Fibroblast of the aortic adventitia (primary cell): ENCODE measurements around the gene PLA2G4E. TPM values are rescaled to one million over a fixed set of nuclear protein-coding genes. Genes with fewer than 3 reads are reported as not detected.

Experiments used
- DNase-seq: peaks from one replicate; pipeline ENCODE4 v3.0.0-alpha.2; 2010; ENCODE audit warnings: low read depth
- H3K4me3 ChIP-seq: 2 replicates; pipeline ENCODE4 v1.5.1; 2011; ENCODE audit warnings: low read depth, mild to moderate bottlenecking, control low read depth, low read length, moderate library complexity
- total RNA-seq: library from RNA; depleted of rRNA; stranded (reverse); fragments of >200 nt; gene quantifications from 2 replicates; pipeline ENCODE4 v1.2.3, GENCODE V29; 2012; ENCODE audit warnings: low replicate concordance
- TF ChIP-seq, protein P1 (sequence below): IDR thresholded peaks from 2 replicates; pipeline ENCODE4 v1.5.1; 2011; ENCODE audit warnings: mild to moderate bottlenecking, low read length, control low read depth, inconsistent platforms; ENCODE audit not compliant: insufficient read depth

Gene PLA2G4E
- total RNA-seq, 1 donor: not detected

DNA sequence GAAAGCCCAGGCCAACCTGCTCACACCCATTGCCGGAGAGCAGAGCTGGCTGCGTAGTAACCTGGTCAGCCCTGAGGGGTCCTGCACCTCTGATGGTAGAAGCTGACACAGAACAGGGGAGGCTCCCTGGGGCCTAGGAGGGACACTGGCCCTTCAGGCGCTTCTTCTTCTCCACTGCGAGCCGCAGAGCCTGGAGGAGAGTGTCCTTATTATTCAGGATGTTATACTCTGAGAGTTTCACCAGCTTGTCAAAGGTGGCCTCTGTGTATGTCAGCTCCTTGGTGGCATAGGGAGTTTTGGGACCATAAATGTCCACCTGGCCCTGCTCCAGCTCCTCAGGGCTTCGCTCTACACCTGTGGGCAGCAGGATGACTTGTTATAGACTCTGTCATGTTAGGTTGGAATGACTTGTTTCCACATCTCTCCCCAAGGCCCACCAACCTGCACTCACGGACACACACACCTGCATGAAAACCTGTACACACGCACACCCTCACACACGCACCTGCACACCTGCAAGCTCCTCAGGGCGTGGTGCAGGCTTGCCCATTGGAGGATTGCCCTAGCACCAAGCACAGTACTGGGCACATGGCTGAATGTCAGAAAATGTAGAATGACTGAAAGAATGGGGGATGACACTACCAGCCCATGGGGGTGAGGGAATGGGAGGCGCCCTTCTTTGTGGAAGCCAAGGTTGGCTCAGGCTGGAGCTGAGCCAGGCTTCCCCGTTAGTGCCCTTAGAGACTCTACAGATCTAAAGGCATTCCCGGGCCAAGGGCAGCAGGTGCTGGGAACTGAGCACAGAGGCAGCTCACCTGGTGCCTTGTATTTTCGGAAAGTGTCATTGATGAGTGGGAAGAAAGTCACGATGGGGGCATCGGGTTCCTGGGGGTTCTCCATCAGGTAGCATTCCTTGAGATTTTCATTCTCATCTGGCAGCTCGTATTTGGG lies 36.9 kb downstream of the PLA2G4E start:
- no peak overlapping the region for H3K4me3 ChIP-seq
- TF ChIP-seq, protein P1, sequence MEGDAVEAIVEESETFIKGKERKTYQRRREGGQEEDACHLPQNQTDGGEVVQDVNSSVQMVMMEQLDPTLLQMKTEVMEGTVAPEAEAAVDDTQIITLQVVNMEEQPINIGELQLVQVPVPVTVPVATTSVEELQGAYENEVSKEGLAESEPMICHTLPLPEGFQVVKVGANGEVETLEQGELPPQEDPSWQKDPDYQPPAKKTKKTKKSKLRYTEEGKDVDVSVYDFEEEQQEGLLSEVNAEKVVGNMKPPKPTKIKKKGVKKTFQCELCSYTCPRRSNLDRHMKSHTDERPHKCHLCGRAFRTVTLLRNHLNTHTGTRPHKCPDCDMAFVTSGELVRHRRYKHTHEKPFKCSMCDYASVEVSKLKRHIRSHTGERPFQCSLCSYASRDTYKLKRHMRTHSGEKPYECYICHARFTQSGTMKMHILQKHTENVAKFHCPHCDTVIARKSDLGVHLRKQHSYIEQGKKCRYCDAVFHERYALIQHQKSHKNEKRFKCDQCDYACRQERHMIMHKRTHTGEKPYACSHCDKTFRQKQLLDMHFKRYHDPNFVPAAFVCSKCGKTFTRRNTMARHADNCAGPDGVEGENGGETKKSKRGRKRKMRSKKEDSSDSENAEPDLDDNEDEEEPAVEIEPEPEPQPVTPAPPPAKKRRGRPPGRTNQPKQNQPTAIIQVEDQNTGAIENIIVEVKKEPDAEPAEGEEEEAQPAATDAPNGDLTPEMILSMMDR: no peak
- no peak for DNase-seq

DNA sequence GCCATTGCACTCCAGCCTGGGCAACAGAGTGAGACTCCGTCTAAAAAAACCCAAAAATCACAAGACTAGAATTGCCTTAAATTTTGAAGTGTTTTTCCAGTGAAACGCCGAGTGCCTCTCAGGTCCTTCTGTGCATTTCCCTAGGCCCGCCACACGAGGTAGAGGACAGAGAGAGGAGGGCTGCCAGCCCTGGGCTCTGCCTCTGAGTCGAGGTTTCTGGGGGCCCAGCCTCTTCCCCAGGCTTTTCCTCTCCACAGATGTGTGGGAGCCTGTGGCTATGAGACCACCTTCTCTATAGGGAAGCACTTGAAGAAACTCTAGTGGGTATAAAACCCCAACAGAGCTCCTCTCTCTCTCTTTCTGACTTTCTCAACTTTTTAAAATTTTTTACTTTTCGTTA lies 37.6 kb downstream of the PLA2G4E start:
- DNase-seq: no peak
- TF ChIP-seq, protein P1: no peak
- H3K4me3 ChIP-seq: no peak overlapping the region

DNA sequence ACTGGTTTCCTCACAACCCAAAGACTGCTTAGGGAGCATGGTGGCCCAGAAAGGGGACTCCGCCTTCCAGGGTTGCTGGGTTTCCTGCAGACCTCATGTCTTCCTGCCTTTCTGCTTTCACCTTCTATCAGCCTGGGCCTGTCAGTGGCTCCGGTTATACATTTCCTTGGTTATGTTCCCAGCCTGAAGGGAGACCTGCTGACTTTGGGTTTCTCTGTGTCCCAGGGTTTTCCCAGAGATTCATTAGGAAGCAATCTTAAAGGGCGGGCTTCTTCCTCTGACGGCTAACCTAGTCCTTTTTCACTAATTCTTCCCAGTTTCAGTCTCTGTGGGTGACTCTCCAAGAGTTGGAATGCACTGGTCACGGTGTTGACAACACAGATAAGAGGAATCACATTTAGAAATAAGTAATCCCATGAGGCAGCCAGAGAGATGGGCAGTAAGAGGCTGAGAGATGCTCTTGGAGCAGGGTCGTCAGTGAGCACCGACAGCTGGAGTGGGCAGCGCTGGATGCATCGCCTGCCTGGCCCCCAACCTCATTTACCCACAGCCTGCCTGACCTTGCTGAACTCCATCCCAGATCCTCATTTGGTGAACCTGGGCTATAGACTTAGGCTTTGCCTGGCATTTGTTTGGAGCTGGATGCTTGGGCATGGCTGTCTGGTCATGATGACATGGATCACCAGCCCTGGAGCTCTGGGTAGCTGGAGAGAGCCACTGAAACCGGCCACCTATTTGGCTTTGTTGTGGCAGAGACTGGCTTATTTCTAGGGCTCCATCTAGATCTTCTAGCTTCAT lies 38.5 kb downstream of the PLA2G4E start:
- DNase-seq: peak; percentile 34
- H3K4me3 ChIP-seq: no peak overlapping the region
- TF ChIP-seq, protein P1: no peak

DNA sequence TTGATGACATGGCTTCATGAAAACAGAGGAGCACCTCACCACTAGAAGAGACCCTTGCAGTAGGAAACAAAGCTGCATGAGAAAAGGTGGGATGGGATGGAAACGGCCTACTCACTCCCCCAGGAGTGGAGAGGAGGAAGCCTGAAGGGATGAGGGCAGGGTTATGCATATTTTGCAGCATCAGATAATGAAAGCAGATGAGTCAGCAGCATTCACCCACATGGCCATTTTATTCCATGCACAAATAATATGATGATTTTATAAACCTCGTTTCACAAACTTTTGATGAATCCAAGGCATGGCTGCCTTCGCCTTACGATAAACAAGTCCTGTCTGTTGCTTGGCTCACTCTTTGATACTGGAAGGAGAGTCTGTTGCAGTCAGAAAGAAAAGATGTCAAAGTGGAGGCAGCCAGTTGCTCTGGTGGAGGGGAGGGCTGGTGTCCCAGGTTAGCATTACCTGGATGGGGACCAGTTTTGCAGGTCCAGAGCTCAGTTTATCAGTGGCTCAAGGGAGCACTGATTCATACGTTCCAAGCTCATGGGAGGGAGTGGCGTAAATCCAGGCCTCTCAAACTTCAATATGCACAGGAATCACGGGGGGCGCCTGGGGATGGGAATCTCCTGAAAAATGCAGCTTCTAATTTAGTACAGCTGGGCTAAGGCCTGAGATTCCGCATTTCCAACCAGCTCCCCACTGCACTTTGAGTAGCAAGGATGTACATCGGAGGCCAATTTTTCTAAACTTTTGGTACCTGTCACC lies 39.3 kb downstream of the PLA2G4E start:
- TF ChIP-seq, protein P1: no peak
- no peak for DNase-seq
- H3K4me3 ChIP-seq: no peak overlapping the region

DNA sequence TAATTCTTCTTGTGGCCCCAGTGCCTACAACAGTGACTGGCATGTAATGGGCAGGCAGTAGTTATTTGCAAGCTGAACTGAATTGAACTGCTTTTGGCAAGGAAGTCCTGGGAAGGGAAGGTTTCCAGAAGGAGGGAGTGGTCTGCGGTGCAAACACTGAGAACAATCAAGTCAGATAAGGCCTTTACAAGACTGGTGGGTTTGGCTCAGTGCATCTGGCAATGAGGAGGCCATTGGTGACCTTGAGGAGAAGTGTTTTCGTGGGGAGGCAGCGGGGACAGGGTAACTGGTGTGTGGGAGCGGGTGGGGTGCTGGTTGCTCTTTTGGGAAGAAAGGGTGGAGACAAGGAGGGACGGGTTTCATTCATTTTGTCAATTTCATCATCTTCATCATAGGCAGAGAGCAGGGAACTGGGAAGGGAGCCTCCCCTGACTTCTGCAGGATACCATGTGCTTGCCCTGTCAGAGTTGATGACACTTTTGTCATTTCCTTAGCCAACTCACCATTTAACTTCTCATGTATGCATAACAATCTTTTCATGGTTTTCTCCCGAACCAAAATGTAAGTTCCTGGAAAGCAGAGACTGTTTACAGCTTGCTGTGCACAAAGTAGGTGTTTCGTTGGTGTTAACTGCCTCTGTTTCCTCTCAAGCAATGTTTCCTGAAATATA lies 40.1 kb downstream of the PLA2G4E start:
- peak; percentile 82 for DNase-seq
- no peak overlapping the region for H3K4me3 ChIP-seq
- TF ChIP-seq, protein P1: no peak
